ENCODE measurements around the gene PF4V1.

PF4V1 gene

GRCh38 chr4:73862322-73862721 lies 9.2 kb downstream of the PF4V1 start:
- no peak for DNase-seq
- CTCF ChIA-PET, result interaction anchor here (1.2 to 4.7 kb wide), 7 partner anchors 9 to 204 kb away, joined by 3 to 38 read pairs (median 6); partner anchors contain the start of gene PF4V1
- WGBS (ENCODE audit: insufficient coverage), result 100% methylated on average over 1 of the region's 1 CpG
- H3K9me3 ChIP-seq (ENCODE audit: control extremely low read depth in 1 of 5, control insufficient read depth in 4 of 5, insufficient read depth in 2 of 5, low read depth in 1 of 5, low read length in 4 of 5), result no peaks in the 10 kb centered on the region
- H3K4me3 ChIP-seq (ENCODE audit: control insufficient read depth in 1 of 7, extremely low read depth in 1 of 7, insufficient read depth in 4 of 7, low read depth in 2 of 7, low read length in 6 of 7), result no peak overlapping the region
- H3K4me1 ChIP-seq (ENCODE audit: control extremely low read depth in 1 of 4, control insufficient read depth in 4 of 4, insufficient read depth in 4 of 4, low read length in 3 of 4), result peaks cover 0 to 9% (median 8%) of the 10 kb centered on the region in 4 experiments
- POLR2A ChIA-PET, result interaction anchor here (0.6 kb wide), 1 partner anchor 300 kb away, joined by 3 read pairs; no protein-coding TSS in a partner anchor
- H3K36me3 ChIP-seq (ENCODE audit: control insufficient read depth in 4 of 4, insufficient read depth in 4 of 4, low read length in 3 of 4), result no peaks in the 10 kb centered on the region
- H3K27ac ChIP-seq (ENCODE audit: insufficient read depth in 1 of 2, low read depth in 1 of 2, low read length in 2 of 2, poor library complexity in 1 of 2, severe bottlenecking in 2 of 2), result no peak overlapping the region
- no peaks in the 10 kb centered on the region for H3K27me3 ChIP-seq (replicated peaks in 2 of 5; ENCODE audit: control insufficient read depth in 4 of 5, insufficient read depth in 5 of 5, low read length in 4 of 5)

- no peaks in the 10 kb centered on the region for H3K9me3 ChIP-seq (ENCODE audit: control extremely low read depth in 1 of 5, control insufficient read depth in 4 of 5, insufficient read depth in 2 of 5, low read depth in 1 of 5, low read length in 4 of 5)
- DNase-seq, result peak in 2 of 3 donors; percentile 57 to 60
These were observed 11.3 kb downstream of the PF4V1 start for GRCh38 chr4:73864365-73864764.

GRCh38 chr4:73864961-73865360 lies 11.9 kb downstream of the PF4V1 start:
- Histone ChIP-seq H3K4me1 (ENCODE audit: control extremely low read depth in 1 of 4, control insufficient read depth in 4 of 4, insufficient read depth in 4 of 4, low read length in 3 of 4) (peaks cover 0 to 12% (median 9%) of the 10 kb centered on the region in 4 experiments), H3K4me3 (ENCODE audit: control insufficient read depth in 1 of 7, extremely low read depth in 1 of 7, insufficient read depth in 4 of 7, low read depth in 2 of 7, low read length in 6 of 7) (no peak overlapping the region), H3K9me3 (ENCODE audit: control extremely low read depth in 1 of 5, control insufficient read depth in 4 of 5, insufficient read depth in 2 of 5, low read depth in 1 of 5, low read length in 4 of 5) (no peaks in the 10 kb centered on the region), H3K27ac (ENCODE audit: insufficient read depth in 1 of 2, low read depth in 1 of 2, low read length in 2 of 2, poor library complexity in 1 of 2, severe bottlenecking in 2 of 2) (no peak overlapping the region), H3K27me3 (replicated peaks in 2 of 5; ENCODE audit: control insufficient read depth in 4 of 5, insufficient read depth in 5 of 5, low read length in 4 of 5) (peaks cover 0 to 6% (median 0%) of the 10 kb centered on the region in 5 experiments), H3K36me3 (ENCODE audit: control insufficient read depth in 4 of 4, insufficient read depth in 4 of 4, low read length in 3 of 4) (no peaks in the 10 kb centered on the region)
- ChIA-PET POLR2A (no interaction called here), CTCF (interaction anchor here (0.7 to 4.7 kb wide), 22 partner anchors 10 to 313 kb away, joined by 3 to 38 read pairs (median 4); partner anchors contain the start of genes CXCL3 and CXCL6)
- 100% methylated on average over 2 of the region's 8 CpGs for WGBS (ENCODE audit: insufficient coverage)
- DNase-seq, result no peak

More at GRCh38 chr4:73864365-73864764, 11.3 kb downstream of the PF4V1 start:
- POLR2A ChIA-PET, result interaction anchor here (0.8 kb wide), 1 partner anchor 40 kb away, joined by 3 read pairs; no protein-coding TSS in a partner anchor
- CTCF ChIA-PET, result interaction anchor here (0.7 to 4.7 kb wide), 26 partner anchors 10 to 314 kb away, joined by 3 to 38 read pairs (median 4); partner anchors contain the start of genes CXCL3 and CXCL6
- Histone ChIP-seq H3K4me1 (ENCODE audit: control extremely low read depth in 1 of 4, control insufficient read depth in 4 of 4, insufficient read depth in 4 of 4, low read length in 3 of 4) (peaks cover 0 to 12% (median 7%) of the 10 kb centered on the region in 4 experiments), H3K36me3 (ENCODE audit: control insufficient read depth in 4 of 4, insufficient read depth in 4 of 4, low read length in 3 of 4) (no peaks in the 10 kb centered on the region), H3K27ac (ENCODE audit: insufficient read depth in 1 of 2, low read depth in 1 of 2, low read length in 2 of 2, poor library complexity in 1 of 2, severe bottlenecking in 2 of 2) (no peak overlapping the region), H3K27me3 (replicated peaks in 2 of 5; ENCODE audit: control insufficient read depth in 4 of 5, insufficient read depth in 5 of 5, low read length in 4 of 5) (peaks cover 0 to under 1% (median 0%) of the 10 kb centered on the region in 5 experiments), H3K4me3 (ENCODE audit: control insufficient read depth in 1 of 7, extremely low read depth in 1 of 7, insufficient read depth in 4 of 7, low read depth in 2 of 7, low read length in 6 of 7) (no peak overlapping the region)
- WGBS (ENCODE audit: insufficient coverage), result 86% methylated on average over 2 of the region's 2 CpGs

GRCh38 chr4:73865431-73866096 lies 12.5 kb downstream of the PF4V1 start:
- ChIA-PET POLR2A (no interaction called here), CTCF (interaction anchor here (0.9 to 4.7 kb wide), 13 partner anchors 10 to 313 kb away, joined by 3 to 38 read pairs (median 5); no protein-coding TSS in a partner anchor)
- Histone ChIP-seq H3K4me1 (ENCODE audit: control extremely low read depth in 1 of 4, control insufficient read depth in 4 of 4, insufficient read depth in 4 of 4, low read length in 3 of 4) (peaks cover 0 to 15% (median 9%) of the 10 kb centered on the region in 4 experiments), H3K36me3 (ENCODE audit: control insufficient read depth in 4 of 4, insufficient read depth in 4 of 4, low read length in 3 of 4) (no peaks in the 10 kb centered on the region), H3K9me3 (ENCODE audit: control extremely low read depth in 1 of 5, control insufficient read depth in 4 of 5, insufficient read depth in 2 of 5, low read depth in 1 of 5, low read length in 4 of 5) (no peaks in the 10 kb centered on the region), H3K27ac (ENCODE audit: insufficient read depth in 1 of 2, low read depth in 1 of 2, low read length in 2 of 2, poor library complexity in 1 of 2, severe bottlenecking in 2 of 2) (no peak overlapping the region), H3K4me3 (ENCODE audit: control insufficient read depth in 1 of 7, extremely low read depth in 1 of 7, insufficient read depth in 4 of 7, low read depth in 2 of 7, low read length in 6 of 7) (no peak overlapping the region), H3K27me3 (replicated peaks in 2 of 5; ENCODE audit: control insufficient read depth in 4 of 5, insufficient read depth in 5 of 5, low read length in 4 of 5) (peaks cover 0 to 8% (median 0%) of the 10 kb centered on the region in 5 experiments)
- DNase-seq, result peak in 1 of 3 donors; percentile 17
- WGBS (ENCODE audit: insufficient coverage), result 78% methylated on average over 3 of the region's 5 CpGs

- no peaks in the 10 kb centered on the region for H3K9me3 ChIP-seq (ENCODE audit: control extremely low read depth in 1 of 5, control insufficient read depth in 4 of 5, insufficient read depth in 2 of 5, low read depth in 1 of 5, low read length in 4 of 5)
- ChIA-PET POLR2A (no interaction called here), CTCF (interaction anchor here (1.5 to 3.2 kb wide), 3 partner anchors 16 to 268 kb away, joined by 3 to 14 read pairs (median 4); no protein-coding TSS in a partner anchor)
- whole genome bisulfite sequencing (ENCODE audit: insufficient coverage), result no CpG with 5 or more reads among the region's 2 CpGs
- H3K4me3 ChIP-seq (ENCODE audit: control insufficient read depth in 1 of 7, extremely low read depth in 1 of 7, insufficient read depth in 4 of 7, low read depth in 2 of 7, low read length in 6 of 7), result no peak overlapping the region
- no peak for DNase-seq
- peaks cover 0 to 15% (median 9%) of the 10 kb centered on the region in 4 experiments for H3K4me1 ChIP-seq (ENCODE audit: control extremely low read depth in 1 of 4, control insufficient read depth in 4 of 4, insufficient read depth in 4 of 4, low read length in 3 of 4)
- no peaks in the 10 kb centered on the region for H3K36me3 ChIP-seq (ENCODE audit: control insufficient read depth in 4 of 4, insufficient read depth in 4 of 4, low read length in 3 of 4)
- H3K27ac ChIP-seq (ENCODE audit: insufficient read depth in 1 of 2, low read depth in 1 of 2, low read length in 2 of 2, poor library complexity in 1 of 2, severe bottlenecking in 2 of 2), result no peak overlapping the region
- peaks cover 0 to 8% (median 0%) of the 10 kb centered on the region in 5 experiments for H3K27me3 ChIP-seq (replicated peaks in 2 of 5; ENCODE audit: control insufficient read depth in 4 of 5, insufficient read depth in 5 of 5, low read length in 4 of 5)
These were observed 13.2 kb downstream of the PF4V1 start for GRCh38 chr4:73866246-73866645.

GRCh38 chr4:73867783-73868182 lies 14.7 kb downstream of the PF4V1 start:
- no peaks in the 10 kb centered on the region for H3K9me3 ChIP-seq (ENCODE audit: control extremely low read depth in 1 of 5, control insufficient read depth in 4 of 5, insufficient read depth in 2 of 5, low read depth in 1 of 5, low read length in 4 of 5)
- ChIA-PET POLR2A (no interaction called here), CTCF (interaction anchor here (0.6 to 3.2 kb wide), 8 partner anchors 8 to 266 kb away, joined by 3 to 14 read pairs (median 4); partner anchors contain the start of genes CXCL3 and PF4V1)
- H3K36me3 ChIP-seq (ENCODE audit: control insufficient read depth in 4 of 4, insufficient read depth in 4 of 4, low read length in 3 of 4), result no peaks in the 10 kb centered on the region
- DNase-seq, result peak; percentile 31 to 72 (median 55)
- H3K4me1 ChIP-seq (ENCODE audit: control extremely low read depth in 1 of 4, control insufficient read depth in 4 of 4, insufficient read depth in 4 of 4, low read length in 3 of 4), result peaks cover 8 to 17% (median 11%) of the 10 kb centered on the region in 4 experiments
- no CpG with 5 or more reads among the region's 3 CpGs for WGBS (ENCODE audit: insufficient coverage)
- H3K27me3 ChIP-seq (replicated peaks in 2 of 5; ENCODE audit: control insufficient read depth in 4 of 5, insufficient read depth in 5 of 5, low read length in 4 of 5), result peaks cover 0 to 8% (median 0%) of the 10 kb centered on the region in 5 experiments
- H3K27ac ChIP-seq (ENCODE audit: insufficient read depth in 1 of 2, low read depth in 1 of 2, low read length in 2 of 2, poor library complexity in 1 of 2, severe bottlenecking in 2 of 2), result no peak overlapping the region
- no peak overlapping the region for H3K4me3 ChIP-seq (ENCODE audit: control insufficient read depth in 1 of 7, extremely low read depth in 1 of 7, insufficient read depth in 4 of 7, low read depth in 2 of 7, low read length in 6 of 7)

Data from common myeloid progenitor, CD34-positive (primary cell).